HepG2 (cell line): Measurements from ENCODE around the gene LRRC42. TPM values are rescaled to one million over a fixed set of nuclear protein-coding genes. Genes with fewer than 3 reads are reported as not detected.
A peak's percentile ranks its signal among the peaks of the same experiment; 100 is the strongest.

Source experiments
- HNRNPK ChIP-seq: fragments of 200-400 bp; formaldehyde crosslinking; IDR thresholded peaks from 2 replicates; pipeline ENCODE4 v1.6.1; 2018; ENCODE audit warnings: low read length, low read depth, moderate library complexity, mild to moderate bottlenecking; ENCODE audit not compliant: poor library complexity, severe bottlenecking
- PCBP1 ChIP-seq: fragments of 200-400 bp; formaldehyde crosslinking; IDR thresholded peaks from 2 replicates; pipeline ENCODE4 v1.6.1; 2017; ENCODE audit warnings: mild to moderate bottlenecking, low read depth, low read length, borderline replicate concordance
- RBM39 ChIP-seq: fragments of 200-400 bp; formaldehyde crosslinking; IDR thresholded peaks from one replicate; pipeline ENCODE4 v1.6.1; 2018; ENCODE audit warnings: antibody characterized with exemption, mild to moderate bottlenecking, low read depth, low read length; ENCODE audit not compliant: poor library complexity, severe bottlenecking
- SOX13 ChIP-seq, 3 experiments: fragments of 450-650 bp in 1 of 3; sonication (generic) in 1 of 3; formaldehyde crosslinking in 1 of 3; IDR thresholded peaks in 2 of 3; conservative IDR thresholded peaks in 1 of 3; 2 replicates each; pipeline versions ENCODE4 v1.5.0 to v1.6.1; 2016 to 2020; ENCODE audit warnings: antibody characterized with exemption in 1 of 3, mild to moderate bottlenecking in 1 of 3, missing compliant biosample characterization in 1 of 3, missing genetic modification reagents in 1 of 3, moderate library complexity in 1 of 3
- SP4 ChIP-seq: sonication (generic); formaldehyde crosslinking; IDR thresholded peaks from 2 replicates; pipeline ENCODE4 v1.8.1; 2023; ENCODE audit warnings: mild to moderate bottlenecking, missing genetic modification reagents
- TSC22D2 ChIP-seq: sonication (generic); formaldehyde crosslinking; IDR thresholded peaks from 2 replicates; pipeline ENCODE4 v1.5.1; 2020; ENCODE audit warnings: missing genetic modification reagents, mild to moderate bottlenecking, borderline replicate concordance
- ZNF160 ChIP-seq: sonication (generic); formaldehyde crosslinking; IDR thresholded peaks from 2 replicates; pipeline ENCODE4 v1.8.0; 2022; ENCODE audit warnings: mild to moderate bottlenecking, inconsistent platforms, missing genetic modification reagents
- ZNF260 ChIP-seq: sonication (generic); formaldehyde crosslinking; IDR thresholded peaks from 2 replicates; pipeline ENCODE4 v1.4.0; 2020; ENCODE audit warnings: missing genetic modification reagents, low read depth, mild to moderate bottlenecking, borderline replicate concordance
- polyA plus RNA-seq, 8 experiments: library from polyadenylated mRNA; depleted of rRNA in 3 of 8; stranded (reverse) in 7 of 8; unstranded in 1 of 8; fragments of >200 nt; fragmentation: Illumina TruSeq in 4 of 8; extraction: Trizol in 4 of 8; gene quantifications; 2 replicates each; pipeline versions ENCODE4 v1.2.1 to v1.2.3, GENCODE V29; 2011 to 2016; ENCODE audit warnings: low read depth in 4 of 8, missing spikeins in 1 of 8, mixed read lengths in 1 of 8; ENCODE audit not compliant: insufficient read depth in 1 of 8
- total RNA-seq, 5 experiments: library from RNA; depleted of rRNA; stranded (reverse); fragments of >200 nt; fragmentation: Illumina TruSeq; extraction: Trizol; gene quantifications; 2 replicates each; pipeline ENCODE4 v1.2.3, GENCODE V29; 2016; ENCODE audit warnings: low read depth in 1 of 5
- TF ChIP-seq, protein P1 (sequence below), 2 experiments: fragments of 450-650 bp in 1 of 2; sonication (generic) in 1 of 2; formaldehyde crosslinking in 1 of 2; IDR thresholded peaks; 2 replicates each; pipeline versions ENCODE4 v1.6.1 to v1.8.0; 2016 to 2022; ENCODE audit warnings: antibody characterized with exemption in 1 of 2, mild to moderate bottlenecking in 1 of 2, missing genetic modification reagents in 1 of 2
- TF ChIP-seq, protein P2 (sequence below): sonication (generic); formaldehyde crosslinking; IDR thresholded peaks from 2 replicates; pipeline ENCODE4 v1.4.0; 2020; ENCODE audit warnings: missing genetic modification reagents
- TF ChIP-seq, protein P3 (sequence below): IDR thresholded peaks from 2 replicates; pipeline ENCODE4 v1.4.0; 2020; ENCODE audit warnings: mild to moderate bottlenecking, missing genetic modification reagents

The LRRC42 gene
- total and polyA plus RNA-seq, 2 of the 13 experiments (the other 11 are each of a cell fraction or from before 2014, with no cell fraction given) = 30.6 to 43.6 TPM

DNA sequence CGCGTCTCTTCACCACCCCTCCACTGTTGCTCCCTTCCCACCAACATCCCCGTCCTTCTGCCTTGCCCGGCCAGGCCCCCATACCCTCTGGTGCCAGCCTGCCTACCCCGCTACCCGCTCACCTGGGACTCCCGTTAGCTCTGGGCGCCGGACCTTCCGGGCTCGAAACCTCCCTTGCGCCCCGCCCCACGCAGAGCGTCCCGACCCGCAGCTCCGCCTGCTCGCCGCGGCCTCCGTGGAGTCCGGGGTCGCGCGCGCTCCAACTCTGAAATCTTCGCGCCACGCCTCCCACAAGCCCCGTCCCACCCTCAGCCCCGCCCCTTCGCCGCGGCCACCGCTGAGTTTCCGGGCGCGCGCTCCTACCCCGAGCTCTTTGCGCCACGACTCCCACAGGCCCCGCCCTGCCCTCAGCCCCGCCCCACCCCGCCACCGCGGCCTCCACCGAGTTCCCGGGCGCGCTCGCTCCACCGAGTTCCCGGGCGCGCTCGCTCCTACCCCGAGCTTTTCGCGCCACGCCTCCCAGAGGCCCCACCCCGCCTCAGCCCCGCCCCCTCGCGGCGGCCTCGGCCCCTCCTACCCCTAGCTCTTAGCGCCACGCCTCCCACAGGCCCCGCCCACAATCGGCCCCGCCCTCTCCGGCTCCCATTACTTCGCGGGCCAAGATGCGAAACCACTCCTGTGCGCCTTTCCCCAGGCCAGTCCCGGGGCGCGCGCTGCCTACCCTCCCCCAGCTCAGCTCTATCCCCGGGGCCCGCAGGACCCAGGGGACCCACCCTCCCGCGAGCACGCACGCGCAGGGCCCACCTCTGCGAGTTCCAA, 508 bp upstream of the LRRC42 start, which contains the start of gene IFT25 (continued):
- TF ChIP-seq, protein P1, sequence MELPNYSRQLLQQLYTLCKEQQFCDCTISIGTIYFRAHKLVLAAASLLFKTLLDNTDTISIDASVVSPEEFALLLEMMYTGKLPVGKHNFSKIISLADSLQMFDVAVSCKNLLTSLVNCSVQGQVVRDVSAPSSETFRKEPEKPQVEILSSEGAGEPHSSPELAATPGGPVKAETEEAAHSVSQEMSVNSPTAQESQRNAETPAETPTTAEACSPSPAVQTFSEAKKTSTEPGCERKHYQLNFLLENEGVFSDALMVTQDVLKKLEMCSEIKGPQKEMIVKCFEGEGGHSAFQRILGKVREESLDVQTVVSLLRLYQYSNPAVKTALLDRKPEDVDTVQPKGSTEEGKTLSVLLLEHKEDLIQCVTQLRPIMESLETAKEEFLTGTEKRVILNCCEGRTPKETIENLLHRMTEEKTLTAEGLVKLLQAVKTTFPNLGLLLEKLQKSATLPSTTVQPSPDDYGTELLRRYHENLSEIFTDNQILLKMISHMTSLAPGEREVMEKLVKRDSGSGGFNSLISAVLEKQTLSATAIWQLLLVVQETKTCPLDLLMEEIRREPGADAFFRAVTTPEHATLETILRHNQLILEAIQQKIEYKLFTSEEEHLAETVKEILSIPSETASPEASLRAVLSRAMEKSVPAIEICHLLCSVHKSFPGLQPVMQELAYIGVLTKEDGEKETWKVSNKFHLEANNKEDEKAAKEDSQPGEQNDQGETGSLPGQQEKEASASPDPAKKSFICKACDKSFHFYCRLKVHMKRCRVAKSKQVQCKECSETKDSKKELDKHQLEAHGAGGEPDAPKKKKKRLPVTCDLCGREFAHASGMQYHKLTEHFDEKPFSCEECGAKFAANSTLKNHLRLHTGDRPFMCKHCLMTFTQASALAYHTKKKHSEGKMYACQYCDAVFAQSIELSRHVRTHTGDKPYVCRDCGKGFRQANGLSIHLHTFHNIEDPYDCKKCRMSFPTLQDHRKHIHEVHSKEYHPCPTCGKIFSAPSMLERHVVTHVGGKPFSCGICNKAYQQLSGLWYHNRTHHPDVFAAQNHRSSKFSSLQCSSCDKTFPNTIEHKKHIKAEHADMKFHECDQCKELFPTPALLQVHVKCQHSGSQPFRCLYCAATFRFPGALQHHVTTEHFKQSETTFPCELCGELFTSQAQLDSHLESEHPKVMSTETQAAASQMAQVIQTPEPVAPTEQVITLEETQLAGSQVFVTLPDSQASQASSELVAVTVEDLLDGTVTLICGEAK (IDR thresholded peaks at IDR 0.05) = no peak
- TF ChIP-seq, protein P1 (CRISPR knock-in tag; IDR thresholded peaks at IDR 0.05) = no peak
- TF ChIP-seq, protein P2, sequence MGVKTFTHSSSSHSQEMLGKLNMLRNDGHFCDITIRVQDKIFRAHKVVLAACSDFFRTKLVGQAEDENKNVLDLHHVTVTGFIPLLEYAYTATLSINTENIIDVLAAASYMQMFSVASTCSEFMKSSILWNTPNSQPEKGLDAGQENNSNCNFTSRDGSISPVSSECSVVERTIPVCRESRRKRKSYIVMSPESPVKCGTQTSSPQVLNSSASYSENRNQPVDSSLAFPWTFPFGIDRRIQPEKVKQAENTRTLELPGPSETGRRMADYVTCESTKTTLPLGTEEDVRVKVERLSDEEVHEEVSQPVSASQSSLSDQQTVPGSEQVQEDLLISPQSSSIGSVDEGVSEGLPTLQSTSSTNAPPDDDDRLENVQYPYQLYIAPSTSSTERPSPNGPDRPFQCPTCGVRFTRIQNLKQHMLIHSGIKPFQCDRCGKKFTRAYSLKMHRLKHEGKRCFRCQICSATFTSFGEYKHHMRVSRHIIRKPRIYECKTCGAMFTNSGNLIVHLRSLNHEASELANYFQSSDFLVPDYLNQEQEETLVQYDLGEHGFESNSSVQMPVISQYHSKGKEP (CRISPR knock-in tag) = peak; percentile 44
- TF ChIP-seq ZNF160 (CRISPR knock-in tag) = no peak
- no peak for TF ChIP-seq PCBP1
- TF ChIP-seq SP4 (CRISPR knock-in tag) = peak; percentile 80
- no peak for TF ChIP-seq ZNF260 (CRISPR knock-in tag)
- TF ChIP-seq HNRNPK = peak; percentile 87
- TF ChIP-seq RBM39 = peak; percentile 43
- TF ChIP-seq TSC22D2 = peak; percentile 53; the same call in 1 of the 2 replicates
- TF ChIP-seq SOX13 (IDR thresholded peaks at IDR 0.05) = no peak
- 0 out of 4 replicates have a peak, but pooled peaks of 1 of the 2 experiments have one; percentile 11 for TF ChIP-seq SOX13 (CRISPR knock-in tag; conservative IDR thresholded peaks at IDR 0.05 in 1 of 2, IDR thresholded peaks at IDR 0.05 in 1 of 2)
- TF ChIP-seq, protein P3, sequence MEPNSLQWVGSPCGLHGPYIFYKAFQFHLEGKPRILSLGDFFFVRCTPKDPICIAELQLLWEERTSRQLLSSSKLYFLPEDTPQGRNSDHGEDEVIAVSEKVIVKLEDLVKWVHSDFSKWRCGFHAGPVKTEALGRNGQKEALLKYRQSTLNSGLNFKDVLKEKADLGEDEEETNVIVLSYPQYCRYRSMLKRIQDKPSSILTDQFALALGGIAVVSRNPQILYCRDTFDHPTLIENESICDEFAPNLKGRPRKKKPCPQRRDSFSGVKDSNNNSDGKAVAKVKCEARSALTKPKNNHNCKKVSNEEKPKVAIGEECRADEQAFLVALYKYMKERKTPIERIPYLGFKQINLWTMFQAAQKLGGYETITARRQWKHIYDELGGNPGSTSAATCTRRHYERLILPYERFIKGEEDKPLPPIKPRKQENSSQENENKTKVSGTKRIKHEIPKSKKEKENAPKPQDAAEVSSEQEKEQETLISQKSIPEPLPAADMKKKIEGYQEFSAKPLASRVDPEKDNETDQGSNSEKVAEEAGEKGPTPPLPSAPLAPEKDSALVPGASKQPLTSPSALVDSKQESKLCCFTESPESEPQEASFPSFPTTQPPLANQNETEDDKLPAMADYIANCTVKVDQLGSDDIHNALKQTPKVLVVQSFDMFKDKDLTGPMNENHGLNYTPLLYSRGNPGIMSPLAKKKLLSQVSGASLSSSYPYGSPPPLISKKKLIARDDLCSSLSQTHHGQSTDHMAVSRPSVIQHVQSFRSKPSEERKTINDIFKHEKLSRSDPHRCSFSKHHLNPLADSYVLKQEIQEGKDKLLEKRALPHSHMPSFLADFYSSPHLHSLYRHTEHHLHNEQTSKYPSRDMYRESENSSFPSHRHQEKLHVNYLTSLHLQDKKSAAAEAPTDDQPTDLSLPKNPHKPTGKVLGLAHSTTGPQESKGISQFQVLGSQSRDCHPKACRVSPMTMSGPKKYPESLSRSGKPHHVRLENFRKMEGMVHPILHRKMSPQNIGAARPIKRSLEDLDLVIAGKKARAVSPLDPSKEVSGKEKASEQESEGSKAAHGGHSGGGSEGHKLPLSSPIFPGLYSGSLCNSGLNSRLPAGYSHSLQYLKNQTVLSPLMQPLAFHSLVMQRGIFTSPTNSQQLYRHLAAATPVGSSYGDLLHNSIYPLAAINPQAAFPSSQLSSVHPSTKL (CRISPR knock-in tag) = peak; percentile 13; the same call in 1 of the 2 replicates
